Liver (tissue), 9 donors: ENCODE data around the gene VLDLR. TPM values are rescaled to one million over a fixed set of nuclear protein-coding genes. Genes with fewer than 3 reads are reported as not detected.

Experiments
- DNase-seq: peaks from one replicate; pipeline ENCODE4 v3.0.0-alpha.2; 2017; ENCODE audit warnings: low spot score
- H3K27ac ChIP-seq, 2 donors: one replicate each; pipeline ENCODE4 v1.7.0; 2013; ENCODE audit warnings: inconsistent platforms in 2 of 2, low read length in 2 of 2, control low read depth in 1 of 2, low read depth in 1 of 2, mild to moderate bottlenecking in 1 of 2
- H3K27me3 ChIP-seq, 4 donors: one replicate each; pipeline versions ENCODE4 v1.6.1 to v1.7.0; 2013; ENCODE audit warnings: low read length in 3 of 4, inconsistent platforms in 1 of 4, mild to moderate bottlenecking in 1 of 4, moderate library complexity in 1 of 4; ENCODE audit not compliant: control insufficient read depth in 4 of 4, insufficient read depth in 4 of 4
- H3K36me3 ChIP-seq, 4 donors: one replicate each; pipeline versions ENCODE4 v1.6.1 to v1.7.0; 2013; ENCODE audit warnings: low read length in 3 of 4, mild to moderate bottlenecking in 3 of 4, low read depth in 1 of 4, moderate library complexity in 1 of 4; ENCODE audit not compliant: control insufficient read depth in 4 of 4, insufficient read depth in 3 of 4
- H3K4me1 ChIP-seq, 4 donors: one replicate each; pipeline versions ENCODE4 v1.6.1 to v1.7.0; 2013; ENCODE audit warnings: low read length in 3 of 4, mild to moderate bottlenecking in 3 of 4, moderate library complexity in 1 of 4; ENCODE audit not compliant: control insufficient read depth in 4 of 4, insufficient read depth in 4 of 4
- H3K4me3 ChIP-seq, 3 donors: one replicate each; pipeline versions ENCODE4 v1.6.1 to v1.7.0; 2013; ENCODE audit warnings: low read length in 3 of 3, control low read depth in 1 of 3, low read depth in 1 of 3, mild to moderate bottlenecking in 1 of 3
- H3K9ac ChIP-seq, 2 donors: one replicate each; pipeline ENCODE4 v1.7.0; 2013; ENCODE audit warnings: low read length in 2 of 2, mild to moderate bottlenecking in 2 of 2, moderate library complexity in 2 of 2, control low read depth in 1 of 2, low read depth in 1 of 2
- H3K9me3 ChIP-seq, 4 donors: one replicate each; pipeline versions ENCODE4 v1.6.1 to v1.7.0; 2013; ENCODE audit warnings: low read length in 3 of 4; ENCODE audit not compliant: control insufficient read depth in 4 of 4
- ATF3 ChIP-seq: IDR thresholded peaks from 2 replicates; pipeline ENCODE4 v1.6.1; 2016; ENCODE audit warnings: antibody characterized with exemption
- CTCF ChIP-seq: fragments of 150-350 bp; IDR thresholded peaks from 2 replicates; pipeline ENCODE4 v1.5.1; 2017; ENCODE audit warnings: improper control_type of control experiment, low read depth, low read length; ENCODE audit not compliant: missing input control
- FOXA1 ChIP-seq: IDR thresholded peaks from 2 replicates; pipeline ENCODE4 v1.6.1; 2016; ENCODE audit warnings: antibody characterized with exemption
- FOXA2 ChIP-seq: IDR thresholded peaks from 2 replicates; pipeline ENCODE4 v1.6.1; 2016; ENCODE audit warnings: antibody characterized with exemption
- HNF4A ChIP-seq, 2 donors: conservative IDR thresholded peaks; 2 replicates each; pipeline ENCODE4 v1.6.1; 2016; ENCODE audit warnings: antibody characterized with exemption in 2 of 2, mild to moderate bottlenecking in 2 of 2
- HNF4G ChIP-seq: IDR thresholded peaks from 2 replicates; pipeline ENCODE4 v1.6.1; 2016; ENCODE audit warnings: antibody characterized with exemption
- JUND ChIP-seq, 2 donors: IDR thresholded peaks; 2 replicates each; pipeline ENCODE4 v1.6.1; 2016; ENCODE audit warnings: antibody characterized with exemption in 2 of 2
- MAX ChIP-seq: IDR thresholded peaks from 2 replicates; pipeline ENCODE4 v1.6.1; 2016; ENCODE audit warnings: antibody characterized with exemption
- NR2F2 ChIP-seq: IDR thresholded peaks from 2 replicates; pipeline ENCODE4 v1.6.1; 2016; ENCODE audit warnings: antibody characterized with exemption
- RAD21 ChIP-seq, 2 donors: IDR thresholded peaks; 2 replicates each; pipeline ENCODE4 v1.6.1; 2016; ENCODE audit warnings: antibody characterized with exemption in 2 of 2, mild to moderate bottlenecking in 2 of 2
- REST ChIP-seq: IDR thresholded peaks from 2 replicates; pipeline ENCODE4 v1.6.1; 2016; ENCODE audit warnings: antibody characterized with exemption, mild to moderate bottlenecking
- RXRA ChIP-seq, 2 donors: IDR thresholded peaks; 2 replicates each; pipeline ENCODE4 v1.6.1; 2017 to 2018; ENCODE audit warnings: antibody characterized with exemption in 2 of 2, mild to moderate bottlenecking in 1 of 2
- SP1 ChIP-seq: IDR thresholded peaks from 2 replicates; pipeline ENCODE4 v1.6.1; 2018; ENCODE audit warnings: antibody characterized with exemption, mild to moderate bottlenecking
- TAF1 ChIP-seq: conservative IDR thresholded peaks from 2 replicates; pipeline ENCODE4 v1.6.1; 2016; ENCODE audit warnings: antibody characterized with exemption, mild to moderate bottlenecking
- YY1 ChIP-seq: IDR thresholded peaks from 2 replicates; pipeline ENCODE4 v1.6.1; 2016; ENCODE audit warnings: antibody characterized with exemption, mild to moderate bottlenecking
- ZBTB33 ChIP-seq: IDR thresholded peaks from 2 replicates; pipeline ENCODE4 v1.6.1; 2016; ENCODE audit warnings: antibody characterized with exemption
- WGBS: extraction: QIAGEN DNeasy Blood & Tissue Kit; methylation state at CpG from one replicate; pipeline ENCODE4 v1.1.7; 2013; 5-methylcytosine and 5-hydroxymethylcytosine counted together
- polyA plus RNA-seq, 2 donors: library from polyadenylated mRNA; stranded (reverse) in 1 of 2; unstranded in 1 of 2; fragments of 200-250 nt in 1 of 2; fragments of >200 nt in 1 of 2; fragmentation: Nextera tagmentation in 1 of 2; extraction: Ambion mirVana in 1 of 2; gene quantifications; one replicate each; pipeline versions ENCODE4 v1.2.1 to v1.2.3, GENCODE V29; 2013 to 2015
- total RNA-seq, 2 donors: library from RNA; depleted of rRNA; stranded (reverse); fragments of >200 nt; gene quantifications; one replicate each; pipeline ENCODE4 v1.2.3, GENCODE V29; 2014
- donor health status: healthy.
- donor health status: healthy.
- donor health status: healthy.
- donor health status: healthy.
- donor health status: healthy.

VLDLR gene
- total and polyA plus RNA-seq, 4 donors: 0.44 to 2.8 (median 1.4) TPM

GRCh38 chr9:2625427-2625826 lies 3.8 kb downstream of the VLDLR start:
- no peak for TF ChIP-seq FOXA1
- no peak for TF ChIP-seq ATF3
- TF ChIP-seq ZBTB33: no peak
- TF ChIP-seq NR2F2: no peak
- no peak for TF ChIP-seq RAD21 (IDR thresholded peaks at IDR 0.05)
- no peak for TF ChIP-seq REST
- TF ChIP-seq HNF4G: no peak
- no peak for TF ChIP-seq JUND (IDR thresholded peaks at IDR 0.05)
- no peak for TF ChIP-seq CTCF
- no peak for TF ChIP-seq SP1
- no peak for TF ChIP-seq TAF1
- TF ChIP-seq MAX: no peak
- Histone ChIP-seq H3K27me3 (peaks cover 0 to 6% (median 1%) of the 10 kb centered on the region in 4 donors), H3K4me1 (peaks cover 9 to 29% (median 16%) of the 10 kb centered on the region in 4 donors), H3K4me3 (no peak overlapping the region), H3K36me3 (no peaks in the 10 kb centered on the region), H3K9ac (no peak overlapping the region), H3K9me3 (no peaks in the 10 kb centered on the region), H3K27ac (no peak overlapping the region)
- WGBS: 89% methylated on average over 4 of the region's 4 CpGs
- DNase-seq: no peak

- no peak for DNase-seq
- WGBS: 91% methylated on average over 5 of the region's 5 CpGs
- H3K9ac ChIP-seq: no peak overlapping the region
- H3K27ac ChIP-seq: no peak overlapping the region
- peaks cover 0 to 2% (median 0%) of the 10 kb centered on the region in 4 donors for H3K4me1 ChIP-seq
- H3K4me3 ChIP-seq: no peak overlapping the region
- no peaks in the 10 kb centered on the region for H3K36me3 ChIP-seq
- peaks cover 0 to 4% (median 0%) of the 10 kb centered on the region in 4 donors for H3K27me3 ChIP-seq
- no peaks in the 10 kb centered on the region for H3K9me3 ChIP-seq
- no peak for TF ChIP-seq FOXA2
- no peak for TF ChIP-seq TAF1
- no peak for TF ChIP-seq MAX
- TF ChIP-seq HNF4A (conservative IDR thresholded peaks at IDR 0.05): no peak
- no peak for TF ChIP-seq RXRA (IDR thresholded peaks at IDR 0.05)
- no peak for TF ChIP-seq RAD21 (IDR thresholded peaks at IDR 0.05)
- no peak for TF ChIP-seq SP1
- no peak for TF ChIP-seq JUND (IDR thresholded peaks at IDR 0.05)
- no peak for TF ChIP-seq NR2F2
- no peak for TF ChIP-seq FOXA1
- no peak for TF ChIP-seq CTCF
- no peak for TF ChIP-seq ZBTB33
- no peak for TF ChIP-seq HNF4G
- no peak for TF ChIP-seq ATF3
- no peak for TF ChIP-seq YY1
Measured at GRCh38 chr9:2628919-2629318, 7.3 kb downstream of the VLDLR start.
